ENCODE measurements around the gene HABP2. TPM values are rescaled to one million over a fixed set of nuclear protein-coding genes. Genes with fewer than 3 reads are reported as not detected.

Gene HABP2
- total RNA-seq, 4 donors from 2014 or later: under 0.01 to 0.09 TPM; not detected in 2

DNA sequence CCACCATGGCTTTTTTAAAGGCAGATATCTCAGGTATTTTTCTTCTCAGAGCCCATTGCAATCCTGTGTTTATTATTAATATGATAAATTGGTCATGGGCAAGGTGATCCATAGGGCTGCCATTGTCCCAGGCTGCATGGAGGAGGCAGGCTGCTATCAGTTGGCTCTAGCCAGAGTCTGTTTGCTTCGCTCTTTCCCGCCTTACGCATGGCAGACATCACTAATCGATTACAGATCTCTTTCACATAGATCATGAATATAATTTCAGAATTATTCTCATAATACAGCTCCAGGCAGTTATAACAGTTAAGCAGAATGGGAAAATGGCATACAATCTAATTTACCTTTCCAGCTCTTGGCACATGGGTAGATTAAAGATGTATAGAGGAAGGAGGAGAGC is 30.4 kb upstream of the HABP2 start:
- Histone ChIP-seq H3K36me3 (no peaks in the 10 kb centered on the region), H3K4me3 (no peak overlapping the region), H3K27ac (no peak overlapping the region), H3K9me3 (no peaks in the 10 kb centered on the region), H3K4me1 (peaks cover 0 to 8% (median 0%) of the 10 kb centered on the region in 3 donors), H3K27me3 (no peaks in the 10 kb centered on the region)
- no peak for DNase-seq
- 85 to 92% methylated on average over 4 of the region's 4 CpGs for WGBS, 2 donors
- TF ChIP-seq, protein P1, sequence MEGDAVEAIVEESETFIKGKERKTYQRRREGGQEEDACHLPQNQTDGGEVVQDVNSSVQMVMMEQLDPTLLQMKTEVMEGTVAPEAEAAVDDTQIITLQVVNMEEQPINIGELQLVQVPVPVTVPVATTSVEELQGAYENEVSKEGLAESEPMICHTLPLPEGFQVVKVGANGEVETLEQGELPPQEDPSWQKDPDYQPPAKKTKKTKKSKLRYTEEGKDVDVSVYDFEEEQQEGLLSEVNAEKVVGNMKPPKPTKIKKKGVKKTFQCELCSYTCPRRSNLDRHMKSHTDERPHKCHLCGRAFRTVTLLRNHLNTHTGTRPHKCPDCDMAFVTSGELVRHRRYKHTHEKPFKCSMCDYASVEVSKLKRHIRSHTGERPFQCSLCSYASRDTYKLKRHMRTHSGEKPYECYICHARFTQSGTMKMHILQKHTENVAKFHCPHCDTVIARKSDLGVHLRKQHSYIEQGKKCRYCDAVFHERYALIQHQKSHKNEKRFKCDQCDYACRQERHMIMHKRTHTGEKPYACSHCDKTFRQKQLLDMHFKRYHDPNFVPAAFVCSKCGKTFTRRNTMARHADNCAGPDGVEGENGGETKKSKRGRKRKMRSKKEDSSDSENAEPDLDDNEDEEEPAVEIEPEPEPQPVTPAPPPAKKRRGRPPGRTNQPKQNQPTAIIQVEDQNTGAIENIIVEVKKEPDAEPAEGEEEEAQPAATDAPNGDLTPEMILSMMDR (IDR thresholded peaks at IDR 0.05): no peak
- TF ChIP-seq POLR2A (IDR thresholded peaks at IDR 0.05): no peak
- intact Hi-C loops (cut with DNase I): no loop called here

DNA sequence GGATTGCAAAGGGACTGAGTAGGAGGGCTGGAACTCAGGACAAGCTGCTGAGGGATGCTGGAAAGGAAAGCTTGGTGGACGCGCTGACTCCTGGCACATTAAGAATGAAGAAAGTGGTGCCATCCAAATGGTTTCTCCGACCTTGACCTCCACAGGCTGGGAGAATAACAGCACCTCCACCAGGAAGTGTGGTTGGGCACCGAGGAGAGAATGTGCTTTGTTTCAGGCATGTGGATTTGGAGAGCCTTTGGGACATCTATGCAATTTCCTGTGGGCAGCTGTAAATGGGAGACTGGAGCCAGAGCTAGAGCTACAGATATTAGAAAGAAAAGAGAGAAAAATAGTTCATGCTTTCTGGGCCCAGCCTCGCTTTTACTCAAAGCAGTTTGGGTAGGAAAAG is 29.8 kb upstream of the HABP2 start:
- H3K27ac ChIP-seq: no peak overlapping the region
- WGBS, 2 donors: 76 to 77% methylated on average over 5 of the region's 5 CpGs
- H3K27me3 ChIP-seq: peaks cover 0 to under 1% (median 0%) of the 10 kb centered on the region in 4 donors
- no peaks in the 10 kb centered on the region for H3K9me3 ChIP-seq
- no peak overlapping the region for H3K4me3 ChIP-seq
- TF ChIP-seq, protein P1 (IDR thresholded peaks at IDR 0.05): no peak
- TF ChIP-seq POLR2A (IDR thresholded peaks at IDR 0.05): no peak
- H3K4me1 ChIP-seq: peaks cover 0 to 8% (median 0%) of the 10 kb centered on the region in 3 donors
- intact Hi-C loops (cut with DNase I): no loop called here
- no peak for DNase-seq
- H3K36me3 ChIP-seq: no peaks in the 10 kb centered on the region

DNA sequence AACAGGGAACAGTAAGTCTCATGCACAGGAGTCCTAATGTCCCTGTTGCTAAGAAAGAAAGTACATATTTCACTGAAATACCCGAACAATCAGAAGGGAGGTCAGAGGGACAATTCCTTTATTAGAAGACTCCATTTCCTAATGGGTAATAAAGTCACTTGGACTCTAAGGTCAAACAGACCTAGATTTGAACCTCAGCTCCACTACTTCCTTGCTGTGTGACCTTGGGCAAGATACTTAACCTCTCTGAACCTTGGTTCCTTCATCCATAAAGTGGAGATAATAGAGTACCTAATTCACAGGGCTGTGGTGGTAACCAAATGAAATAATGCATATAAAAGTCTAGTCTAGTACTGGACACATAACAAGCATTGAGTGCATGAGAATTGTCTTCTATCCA is 29.2 kb upstream of the HABP2 start:
- WGBS, 2 donors: 58 to 64% methylated on average over 1 of the region's 1 CpG
- Histone ChIP-seq H3K4me3 (no peak overlapping the region), H3K4me1 (peaks cover 0 to 8% (median 0%) of the 10 kb centered on the region in 3 donors), H3K27me3 (peaks cover 0 to 5% (median 0%) of the 10 kb centered on the region in 4 donors), H3K9me3 (no peaks in the 10 kb centered on the region), H3K27ac (no peak overlapping the region), H3K36me3 (no peaks in the 10 kb centered on the region)
- intact Hi-C loops (cut with DNase I): no loop called here
- TF ChIP-seq POLR2A (IDR thresholded peaks at IDR 0.05): no peak
- TF ChIP-seq, protein P1 (IDR thresholded peaks at IDR 0.05): no peak
- DNase-seq: no peak

DNA sequence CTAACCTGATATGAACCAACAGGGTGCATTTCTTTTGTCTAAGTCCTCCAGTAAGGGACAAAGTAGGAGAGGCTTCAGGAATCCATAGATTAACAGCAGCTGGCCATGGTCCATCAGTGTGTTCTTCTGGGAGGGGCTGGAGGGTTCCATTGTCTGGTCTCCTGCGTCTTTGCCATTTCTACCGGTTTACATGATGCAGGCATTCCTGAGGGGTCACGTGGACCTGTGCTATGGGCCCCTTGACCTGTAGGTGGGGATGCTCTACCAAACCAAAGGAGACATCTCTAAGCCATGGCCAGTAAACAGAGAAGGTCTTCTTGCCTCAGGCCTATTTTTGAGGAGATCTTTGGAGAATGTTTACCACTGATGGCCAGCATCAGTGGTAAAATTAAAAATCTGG is 28.7 kb upstream of the HABP2 start:
- no peak overlapping the region for H3K4me3 ChIP-seq

More for the DNA sequence above, 28.7 kb upstream of the HABP2 start:
- no peaks in the 10 kb centered on the region for H3K9me3 ChIP-seq
- no peak for DNase-seq
- peaks cover 0 to 8% (median 0%) of the 10 kb centered on the region in 3 donors for H3K4me1 ChIP-seq
- intact Hi-C loops (cut with DNase I): no loop called here
- TF ChIP-seq POLR2A (IDR thresholded peaks at IDR 0.05): no peak
- TF ChIP-seq, protein P1 (IDR thresholded peaks at IDR 0.05): no peak
- H3K36me3 ChIP-seq: no peaks in the 10 kb centered on the region
- no peak overlapping the region for H3K27ac ChIP-seq
- peaks cover 0 to 5% (median 0%) of the 10 kb centered on the region in 4 donors for H3K27me3 ChIP-seq
- 38 to 43% methylated on average over 2 to 3 of the region's 3 CpGs for WGBS, 2 donors
